ENCODE data around the gene ZHX3. TPM values are rescaled to one million over a fixed set of nuclear protein-coding genes. Genes with fewer than 3 reads are reported as not detected.

ZHX3 gene
- total RNA-seq, 1 donor from 2014 or later = 13.4 TPM

- H3K4me3 ChIP-seq (ENCODE audit: low read depth, low read length) = no peak overlapping the region
- DNase-seq (ENCODE audit: low read depth) = no peak
- TF ChIP-seq CTCF (conservative IDR thresholded peaks at IDR 0.05; ENCODE audit: low read depth, low read length) = no peak
These were observed 165.3 kb downstream of the ZHX3 start for GRCh38 chr20:41152108-41152757.

DNA sequence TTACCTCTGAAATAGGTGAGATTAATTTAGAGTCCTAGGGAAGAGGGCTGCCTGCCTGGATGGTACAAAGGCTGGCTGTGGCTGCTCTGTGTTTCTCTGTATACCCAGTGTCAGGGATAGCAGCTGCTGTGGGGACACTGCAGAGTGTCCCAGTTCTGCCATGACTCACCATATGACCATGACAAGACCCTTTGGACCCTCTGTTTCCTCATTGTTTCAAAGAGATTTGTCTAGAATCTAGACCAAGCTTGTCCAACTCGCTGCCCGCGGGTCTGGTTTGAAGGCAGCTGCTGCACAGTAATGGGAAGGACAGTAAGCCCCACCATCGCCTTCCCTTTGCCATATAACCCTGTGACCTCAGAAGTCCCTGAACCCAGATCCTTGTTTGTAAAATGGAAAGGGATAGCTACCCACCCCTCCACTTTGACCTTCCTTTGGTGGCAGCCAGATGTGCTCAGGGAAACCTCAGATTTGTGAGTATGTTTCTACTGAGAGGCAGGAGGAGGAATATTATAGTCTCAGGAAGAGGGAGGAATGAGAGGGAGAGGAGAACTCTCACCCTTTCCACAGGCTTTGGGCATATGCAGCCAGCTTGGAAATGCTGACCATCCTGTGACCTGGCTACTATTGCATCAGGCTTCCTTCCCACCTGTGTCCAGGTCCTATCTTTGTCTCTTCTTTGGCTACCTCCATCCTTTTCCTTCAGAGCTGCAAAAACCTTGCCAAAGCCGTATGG is 166.2 kb downstream of the ZHX3 start:
- TF ChIP-seq CTCF (conservative IDR thresholded peaks at IDR 0.05; ENCODE audit: low read depth, low read length) = no peak
- no peak for DNase-seq (ENCODE audit: low read depth)
- no peak overlapping the region for H3K4me3 ChIP-seq (ENCODE audit: low read depth, low read length)

GRCh38 chr20:41150664-41151063 is 166.9 kb downstream of the ZHX3 start:
- no peak for TF ChIP-seq CTCF (conservative IDR thresholded peaks at IDR 0.05; ENCODE audit: low read depth, low read length)
- no peak overlapping the region for H3K4me3 ChIP-seq (ENCODE audit: low read depth, low read length)
- no peak for DNase-seq (ENCODE audit: low read depth)

GRCh38 chr20:41148942-41149341 is 168.6 kb downstream of the ZHX3 start:
- no peak for DNase-seq (ENCODE audit: low read depth)
- H3K4me3 ChIP-seq (ENCODE audit: low read depth, low read length) = no peak overlapping the region
- no peak for TF ChIP-seq CTCF (conservative IDR thresholded peaks at IDR 0.05; ENCODE audit: low read depth, low read length)

GRCh38 chr20:41147767-41148191 is 169.8 kb downstream of the ZHX3 start:
- no peak for TF ChIP-seq CTCF (conservative IDR thresholded peaks at IDR 0.05; ENCODE audit: low read depth, low read length)
- no peak overlapping the region for H3K4me3 ChIP-seq (ENCODE audit: low read depth, low read length)
- DNase-seq (ENCODE audit: low read depth) = no peak

GRCh38 chr20:41145821-41146620 is 171.5 kb downstream of the ZHX3 start:
- DNase-seq (ENCODE audit: low read depth) = no peak
- TF ChIP-seq CTCF (conservative IDR thresholded peaks at IDR 0.05; ENCODE audit: low read depth, low read length) = no peak
- no peak overlapping the region for H3K4me3 ChIP-seq (ENCODE audit: low read depth, low read length)
